HEK293T (cell line): ENCODE measurements around the gene TTC1.

Source experiments
- BHLHE40 ChIP-seq: fragments of 450-650 bp; IDR thresholded peaks from 2 replicates; pipeline ENCODE4 v1.6.1; 2016; ENCODE audit warnings: mild to moderate bottlenecking, moderate library complexity, borderline replicate concordance
- SP1 ChIP-seq: fragments of 450-650 bp; IDR thresholded peaks from 2 replicates; pipeline ENCODE4 v1.6.1; 2017
- TF ChIP-seq, protein P1 (sequence below): fragments of 450-650 bp; IDR thresholded peaks from 2 replicates; pipeline ENCODE4 v1.6.1; 2016

DNA sequence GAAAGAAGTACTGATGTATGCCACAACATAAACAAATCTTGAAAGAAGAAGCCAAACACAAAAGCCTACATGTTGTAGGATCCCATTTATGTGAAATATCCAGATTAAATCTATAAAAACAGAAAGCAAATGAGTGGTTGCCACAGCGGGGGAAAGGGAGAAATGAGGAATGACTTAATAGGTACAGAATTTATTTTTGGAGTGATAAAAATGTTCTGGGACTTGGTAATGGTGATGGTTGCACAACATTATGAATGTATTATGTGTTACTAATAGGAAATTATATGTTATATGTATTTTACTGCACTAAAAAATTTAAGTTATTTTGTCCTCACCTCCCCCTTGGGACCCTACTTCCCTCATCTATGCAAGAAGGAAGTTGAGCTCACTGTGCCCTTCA lies 16.4 kb upstream of the TTC1 start:
- TF ChIP-seq, protein P1, sequence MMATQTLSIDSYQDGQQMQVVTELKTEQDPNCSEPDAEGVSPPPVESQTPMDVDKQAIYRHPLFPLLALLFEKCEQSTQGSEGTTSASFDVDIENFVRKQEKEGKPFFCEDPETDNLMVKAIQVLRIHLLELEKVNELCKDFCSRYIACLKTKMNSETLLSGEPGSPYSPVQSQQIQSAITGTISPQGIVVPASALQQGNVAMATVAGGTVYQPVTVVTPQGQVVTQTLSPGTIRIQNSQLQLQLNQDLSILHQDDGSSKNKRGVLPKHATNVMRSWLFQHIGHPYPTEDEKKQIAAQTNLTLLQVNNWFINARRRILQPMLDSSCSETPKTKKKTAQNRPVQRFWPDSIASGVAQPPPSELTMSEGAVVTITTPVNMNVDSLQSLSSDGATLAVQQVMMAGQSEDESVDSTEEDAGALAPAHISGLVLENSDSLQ = no peak
- no peak for TF ChIP-seq SP1
- TF ChIP-seq BHLHE40 = no peak
